DMS153 (cell line): ENCODE results near the gene CITED2.
"Not testable (repeated sequence)": the region's sequence is repeated elsewhere in the genome, so short reads cannot be mapped to it uniquely, and the experiment has no call there.

Source experiments
- DNase-seq: peaks from one replicate; lab custom pipeline; 2025; lab: John Stamatoyannopoulos, UW

Gene CITED2

GRCh38 chr6:139364302-139364981 lies 10.0 kb downstream of the CITED2 start:
- DNase-seq: peak; percentile 26

- not testable (repeated sequence) for DNase-seq
Measured at GRCh38 chr6:139363797-139364196, 10.7 kb downstream of the CITED2 start.

- DNase-seq: not testable (repeated sequence)
Measured at GRCh38 chr6:139363123-139363522, 11.3 kb downstream of the CITED2 start.

- no peak for DNase-seq
Measured at GRCh38 chr6:139361211-139361610, 13.2 kb downstream of the CITED2 start.

GRCh38 chr6:139356924-139357323 lies 17.5 kb downstream of the CITED2 start:
- DNase-seq: no peak

GRCh38 chr6:139355777-139356445 lies 18.5 kb downstream of the CITED2 start:
- no peak for DNase-seq

- no peak for DNase-seq
Measured at GRCh38 chr6:139355172-139355571, 19.3 kb downstream of the CITED2 start.

GRCh38 chr6:139354189-139354588 lies 20.3 kb downstream of the CITED2 start:
- no peak for DNase-seq

- DNase-seq: no peak
Measured at GRCh38 chr6:139349464-139350020, 24.9 kb downstream of the CITED2 start.

- DNase-seq: no peak
Measured at GRCh38 chr6:139346392-139346791, 28.1 kb downstream of the CITED2 start.

GRCh38 chr6:139344186-139344963 lies 30.1 kb downstream of the CITED2 start:
- no peak for DNase-seq

GRCh38 chr6:139343052-139343750 lies 31.2 kb downstream of the CITED2 start:
- DNase-seq: no peak

GRCh38 chr6:139341060-139341459 lies 33.4 kb downstream of the CITED2 start:
- no peak for DNase-seq

- DNase-seq: no peak
Measured at GRCh38 chr6:139338795-139339194, 35.7 kb downstream of the CITED2 start.

- no peak for DNase-seq
Measured at GRCh38 chr6:139337830-139338229, 36.6 kb downstream of the CITED2 start.

GRCh38 chr6:139337001-139337400 lies 37.4 kb downstream of the CITED2 start:
- no peak for DNase-seq

GRCh38 chr6:139336488-139336887 lies 38.0 kb downstream of the CITED2 start:
- no peak for DNase-seq

- DNase-seq: no peak
Measured at GRCh38 chr6:139335447-139336210, 38.8 kb downstream of the CITED2 start.

GRCh38 chr6:139334806-139335446 lies 39.5 kb downstream of the CITED2 start:
- DNase-seq: no peak

GRCh38 chr6:139330826-139331500 lies 43.5 kb downstream of the CITED2 start:
- no peak for DNase-seq
